Panc1 (cell line): ENCODE measurements around the gene TMEM185B. TPM values are rescaled to one million over a fixed set of nuclear protein-coding genes. Genes with fewer than 3 reads are reported as not detected.

Source experiments
- ATAC-seq: fragments of 200-7000 bp; cut with Tn5 transposase; 2 replicates; pipeline ENCODE4 v1.9.1; 2020; ENCODE audit warnings: mild to moderate bottlenecking, moderate library complexity
- BruUV-seq: library from RNA; stranded (reverse); fragments of 400-500 nt; replicated peaks from 2 replicates; lab custom pipeline; 2021; lab: Mats Ljungman, UMichigan
- CTCF ChIA-PET: fragments of 300-600 bp; sonication (Branson Sonifier 250); formaldehyde crosslinking; loops from one replicate; lab custom pipeline; 2022; ENCODE audit warnings: antibody characterized with exemption; lab: Charles Lee
- POLR2A ChIA-PET: fragments of 300-600 bp; sonication (Branson Sonifier 250); formaldehyde crosslinking; loops from one replicate; lab custom pipeline; 2022; ENCODE audit warnings: antibody characterized with exemption; lab: Charles Lee
- DNase-seq: peaks from one replicate; pipeline ENCODE4 v3.0.0-alpha.2; 2010; ENCODE audit warnings: low read depth, low spot score
- H3K27ac ChIP-seq: 2 replicates; pipeline ENCODE4 v1.5.1; 2011; ENCODE audit warnings: mild to moderate bottlenecking, low read length, inconsistent platforms
- H3K27me3 ChIP-seq: fragments of 200-500 bp; sonication (Bioruptor generic); 2 replicates; pipeline ENCODE4 v1.6.0; 2014; ENCODE audit warnings: low read length, inconsistent platforms; ENCODE audit not compliant: control insufficient read depth, insufficient read depth
- H3K36me3 ChIP-seq: fragments of 200-500 bp; sonication (Bioruptor generic); 2 replicates; pipeline ENCODE4 v1.5.1; 2014; ENCODE audit warnings: inconsistent platforms, mild to moderate bottlenecking, low read length, moderate library complexity; ENCODE audit not compliant: control insufficient read depth, insufficient read depth
- H3K4me1 ChIP-seq: 2 replicates; pipeline ENCODE4 v1.5.1; 2011; ENCODE audit warnings: inconsistent platforms, mild to moderate bottlenecking, low read length, moderate library complexity; ENCODE audit not compliant: control insufficient read depth, insufficient read depth
- H3K4me3 ChIP-seq, 2 experiments: 2 replicates each; pipeline ENCODE4 v1.5.1; 2011 to 2012; ENCODE audit warnings: low read depth in 2 of 2, low read length in 2 of 2, mild to moderate bottlenecking in 2 of 2, inconsistent platforms in 1 of 2, moderate library complexity in 1 of 2
- H3K9me3 ChIP-seq: fragments of 200-500 bp; sonication (Bioruptor generic); 2 replicates; pipeline ENCODE4 v1.5.1; 2014; ENCODE audit warnings: low read depth, mild to moderate bottlenecking, inconsistent platforms, low read length, moderate library complexity; ENCODE audit not compliant: control insufficient read depth, insufficient read depth
- POLR2AphosphoS5 ChIP-seq: IDR thresholded peaks from 2 replicates; pipeline ENCODE4 v1.6.1; 2012; ENCODE audit warnings: mild to moderate bottlenecking, low read depth, low read length, moderate library complexity
- REST ChIP-seq, 2 experiments: IDR thresholded peaks; 2 replicates each; pipeline ENCODE4 v1.6.1; 2011 to 2012; ENCODE audit warnings: low read depth in 2 of 2, control low read depth in 1 of 2, low read length in 1 of 2, mild to moderate bottlenecking in 1 of 2, moderate library complexity in 1 of 2; ENCODE audit not compliant: insufficient read depth in 1 of 2
- SIN3A ChIP-seq: IDR thresholded peaks from 2 replicates; pipeline ENCODE4 v1.6.1; 2012; ENCODE audit warnings: low read depth, mild to moderate bottlenecking, low read length, moderate library complexity, borderline replicate concordance; ENCODE audit not compliant: insufficient read depth
- TCF7L2 ChIP-seq: IDR thresholded peaks from 2 replicates; pipeline ENCODE4 v1.6.1; 2011; ENCODE audit warnings: mild to moderate bottlenecking, low read depth, low read length, inconsistent platforms
- in situ Hi-C: cut with HindIII; loops from 2 replicates; pipeline ENCODE4 v1.10.0; 2016; ENCODE audit warnings: low sequenced_read_pairs, low pct_unique_long_range_greater_than_20kb
- intact Hi-C: fragments of 100-400 bp; cut with micrococcal nuclease; formaldehyde crosslinking; loops from one replicate; pipeline ENCODE4 v1.10.0; 2022; ENCODE audit not compliant: unreplicated experiment
- total RNA-seq: library from RNA; stranded (reverse); gene quantifications from one replicate; pipeline ENCODE4 v1.2.1, GENCODE V29; 2021; ENCODE audit not compliant: unreplicated experiment
- TF ChIP-seq, protein P1 (sequence below): fragments of 450-650 bp; IDR thresholded peaks from 2 replicates; pipeline ENCODE4 v1.5.1; 2017; ENCODE audit warnings: mild to moderate bottlenecking

TMEM185B gene
- total RNA-seq, 1 experiment from 2014 or later = 54.6 TPM

- DNase-seq = no peak
These were observed 46.6 kb upstream of the TMEM185B start for GRCh38 chr2:120269816-120270215.

GRCh38 chr2:120269076-120269744 is 46.0 kb upstream of the TMEM185B start:
- DNase-seq (no peak), ATAC-seq (no peak)
- H3K36me3 ChIP-seq = no peaks in the 10 kb centered on the region
- BruUV-seq = no TSS peak
- in situ Hi-C loops (no loop called here), intact Hi-C loops (no loop called here)
- no peak overlapping the region for H3K4me3 ChIP-seq
- H3K27ac ChIP-seq = no peak overlapping the region
- TF ChIP-seq, protein P1, sequence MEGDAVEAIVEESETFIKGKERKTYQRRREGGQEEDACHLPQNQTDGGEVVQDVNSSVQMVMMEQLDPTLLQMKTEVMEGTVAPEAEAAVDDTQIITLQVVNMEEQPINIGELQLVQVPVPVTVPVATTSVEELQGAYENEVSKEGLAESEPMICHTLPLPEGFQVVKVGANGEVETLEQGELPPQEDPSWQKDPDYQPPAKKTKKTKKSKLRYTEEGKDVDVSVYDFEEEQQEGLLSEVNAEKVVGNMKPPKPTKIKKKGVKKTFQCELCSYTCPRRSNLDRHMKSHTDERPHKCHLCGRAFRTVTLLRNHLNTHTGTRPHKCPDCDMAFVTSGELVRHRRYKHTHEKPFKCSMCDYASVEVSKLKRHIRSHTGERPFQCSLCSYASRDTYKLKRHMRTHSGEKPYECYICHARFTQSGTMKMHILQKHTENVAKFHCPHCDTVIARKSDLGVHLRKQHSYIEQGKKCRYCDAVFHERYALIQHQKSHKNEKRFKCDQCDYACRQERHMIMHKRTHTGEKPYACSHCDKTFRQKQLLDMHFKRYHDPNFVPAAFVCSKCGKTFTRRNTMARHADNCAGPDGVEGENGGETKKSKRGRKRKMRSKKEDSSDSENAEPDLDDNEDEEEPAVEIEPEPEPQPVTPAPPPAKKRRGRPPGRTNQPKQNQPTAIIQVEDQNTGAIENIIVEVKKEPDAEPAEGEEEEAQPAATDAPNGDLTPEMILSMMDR = no peak
- TF ChIP-seq TCF7L2 (no peak), POLR2AphosphoS5 (no peak), SIN3A (no peak), REST (IDR thresholded peaks at IDR 0.05; ENCODE audit: insufficient read depth in 1 of 2, low read depth in 2 of 2, low read length in 1 of 2) (no peak)
- no peaks in the 10 kb centered on the region for H3K27me3 ChIP-seq
- POLR2A ChIA-PET = no interaction called here
- CTCF ChIA-PET = no interaction called here
- no peaks in the 10 kb centered on the region for H3K4me1 ChIP-seq
- H3K9me3 ChIP-seq = no peaks in the 10 kb centered on the region

More at GRCh38 chr2:120269816-120270215, 46.6 kb upstream of the TMEM185B start:
- Histone ChIP-seq H3K27ac (no peak overlapping the region), H3K36me3 (no peaks in the 10 kb centered on the region), H3K27me3 (no peaks in the 10 kb centered on the region), H3K9me3 (no peaks in the 10 kb centered on the region), H3K4me3 (no peak overlapping the region), H3K4me1 (no peaks in the 10 kb centered on the region)
- ChIA-PET POLR2A (no interaction called here), CTCF (no interaction called here)
- no TSS peak for BruUV-seq
- in situ Hi-C loops = no loop called here
- TF ChIP-seq REST (IDR thresholded peaks at IDR 0.05; ENCODE audit: insufficient read depth in 1 of 2, low read depth in 2 of 2, low read length in 1 of 2) (no peak), SIN3A (no peak), POLR2AphosphoS5 (no peak), TCF7L2 (no peak)
- TF ChIP-seq, protein P1 = no peak
- intact Hi-C loops = no loop called here
- ATAC-seq = no peak
